GM12865 (cell line): ENCODE data around the gene ASB10.

Experiments
- DNase-seq: peaks from one replicate; pipeline ENCODE4 v3.0.0; 2010; ENCODE audit warnings: low read depth
- H3K4me3 ChIP-seq: 2 replicates; pipeline ENCODE4 v1.5.1; 2011; ENCODE audit warnings: mild to moderate bottlenecking, low read depth, low read length, control low read depth
- TF ChIP-seq, protein P1 (sequence below): IDR thresholded peaks from 2 replicates; pipeline ENCODE4 v1.5.1; 2011; ENCODE audit warnings: low read length, control low read depth, low read depth, inconsistent platforms; ENCODE audit not compliant: insufficient read depth; ENCODE audit errors: missing control alignments

ASB10 gene

DNA sequence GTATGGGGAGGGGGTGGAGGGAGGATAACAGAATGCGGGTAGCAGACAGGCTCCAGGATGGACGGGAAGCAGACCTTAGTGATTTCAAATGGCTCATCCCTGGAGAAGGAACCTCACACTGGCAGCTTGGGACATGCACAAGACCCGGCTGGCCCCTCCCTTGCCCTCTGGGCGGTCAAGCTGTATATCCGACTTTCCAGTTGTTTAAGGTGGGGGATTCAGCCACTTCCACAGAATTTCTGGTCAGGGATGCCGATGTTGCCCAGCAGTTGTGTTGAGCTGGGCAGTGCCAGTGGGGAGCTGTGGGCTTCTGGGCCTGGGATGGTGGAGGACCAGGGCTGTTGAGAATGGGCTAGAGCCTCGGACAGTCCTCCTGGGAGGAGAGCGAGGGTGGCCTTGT lies 58.3 kb downstream of the ASB10 start:
- H3K4me3 ChIP-seq = no peak overlapping the region
- TF ChIP-seq, protein P1, sequence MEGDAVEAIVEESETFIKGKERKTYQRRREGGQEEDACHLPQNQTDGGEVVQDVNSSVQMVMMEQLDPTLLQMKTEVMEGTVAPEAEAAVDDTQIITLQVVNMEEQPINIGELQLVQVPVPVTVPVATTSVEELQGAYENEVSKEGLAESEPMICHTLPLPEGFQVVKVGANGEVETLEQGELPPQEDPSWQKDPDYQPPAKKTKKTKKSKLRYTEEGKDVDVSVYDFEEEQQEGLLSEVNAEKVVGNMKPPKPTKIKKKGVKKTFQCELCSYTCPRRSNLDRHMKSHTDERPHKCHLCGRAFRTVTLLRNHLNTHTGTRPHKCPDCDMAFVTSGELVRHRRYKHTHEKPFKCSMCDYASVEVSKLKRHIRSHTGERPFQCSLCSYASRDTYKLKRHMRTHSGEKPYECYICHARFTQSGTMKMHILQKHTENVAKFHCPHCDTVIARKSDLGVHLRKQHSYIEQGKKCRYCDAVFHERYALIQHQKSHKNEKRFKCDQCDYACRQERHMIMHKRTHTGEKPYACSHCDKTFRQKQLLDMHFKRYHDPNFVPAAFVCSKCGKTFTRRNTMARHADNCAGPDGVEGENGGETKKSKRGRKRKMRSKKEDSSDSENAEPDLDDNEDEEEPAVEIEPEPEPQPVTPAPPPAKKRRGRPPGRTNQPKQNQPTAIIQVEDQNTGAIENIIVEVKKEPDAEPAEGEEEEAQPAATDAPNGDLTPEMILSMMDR = no peak
- DNase-seq = no peak

DNA sequence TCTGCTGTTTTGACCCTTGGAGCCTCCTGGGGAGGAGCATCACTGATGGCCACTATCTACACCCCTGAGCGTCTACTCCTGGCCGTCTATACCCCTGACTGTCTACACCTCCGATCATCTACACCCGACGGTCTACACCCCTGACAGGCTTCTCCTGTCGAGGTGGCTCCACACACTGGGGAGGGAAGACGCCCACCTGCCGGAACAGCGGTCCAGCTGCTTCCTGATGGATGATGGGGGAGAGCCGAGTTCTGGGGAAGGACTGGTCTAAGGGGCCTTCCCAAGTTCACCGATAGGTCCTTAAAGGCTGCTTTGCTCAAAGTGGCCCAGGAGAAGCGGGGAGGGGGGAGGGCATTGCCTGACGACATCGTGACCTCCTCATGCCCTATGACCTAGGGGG lies 58.9 kb downstream of the ASB10 start:
- H3K4me3 ChIP-seq = no peak overlapping the region
- no peak for DNase-seq
- TF ChIP-seq, protein P1 = no peak

DNA sequence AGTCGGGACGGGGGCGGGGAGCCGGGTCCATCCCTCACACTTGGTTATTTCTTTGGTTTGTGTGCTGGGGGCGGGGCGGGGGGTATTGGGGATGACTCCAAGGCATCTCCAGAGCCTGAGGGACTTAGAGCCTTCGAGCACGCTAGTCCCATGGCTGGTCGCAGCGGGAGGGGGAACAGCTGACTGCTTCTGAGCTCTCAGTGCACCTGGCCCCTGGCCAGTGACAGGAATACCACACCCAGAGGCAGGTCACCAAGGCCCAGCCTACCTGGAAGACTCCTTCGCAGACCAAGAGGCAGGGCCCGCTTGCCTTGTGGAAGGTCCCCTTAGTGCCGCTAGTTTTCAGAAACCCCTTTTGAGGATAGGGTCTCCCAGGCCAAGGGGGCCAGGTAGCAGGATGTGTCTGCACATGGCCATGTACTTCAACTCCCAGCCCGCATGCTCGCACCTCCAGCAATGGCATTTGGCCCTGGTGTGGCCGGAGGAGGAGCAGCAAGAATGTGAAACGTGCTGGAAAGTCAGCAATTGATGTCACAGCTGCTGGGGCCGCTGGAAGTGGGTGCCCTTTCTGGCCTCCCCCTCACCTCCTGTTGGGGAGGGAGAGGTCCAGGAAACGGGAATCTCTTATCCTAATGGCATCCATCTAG lies 60.4 kb downstream of the ASB10 start:
- no peak for DNase-seq
- no peak overlapping the region for H3K4me3 ChIP-seq
- TF ChIP-seq, protein P1 = no peak

DNA sequence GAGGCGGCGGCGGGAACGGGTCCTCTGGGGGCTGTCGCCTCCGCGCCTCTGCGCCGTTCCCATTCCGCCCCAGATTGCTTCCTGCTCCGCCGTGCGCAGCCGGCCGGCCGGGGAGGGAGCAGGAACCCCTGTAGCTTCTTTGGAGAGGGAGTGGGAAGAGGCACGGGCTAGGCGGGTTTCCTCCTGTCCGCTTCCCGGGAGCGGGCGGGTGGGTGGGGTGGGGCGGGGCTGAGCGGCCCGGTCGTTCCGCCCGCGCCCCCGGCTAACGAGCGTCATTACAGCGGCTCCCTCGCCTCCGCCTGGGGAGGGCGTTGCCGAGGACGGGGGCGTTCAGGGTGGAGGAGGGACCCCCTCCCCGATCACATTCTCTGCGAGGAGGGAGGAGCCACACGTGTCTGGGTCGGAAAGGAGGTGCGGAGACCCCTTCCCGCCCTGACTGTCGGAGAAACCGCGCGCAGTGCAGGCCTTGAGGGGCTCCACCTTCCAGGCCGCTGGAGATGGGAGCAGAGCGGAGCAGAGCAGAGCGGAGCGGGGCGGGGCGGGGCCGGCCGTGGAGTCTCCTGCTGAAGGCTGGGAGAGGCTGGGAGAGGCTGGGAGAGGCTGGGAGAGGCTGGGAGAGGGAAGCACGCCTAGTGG lies 61.1 kb downstream of the ASB10 start:
- H3K4me3 ChIP-seq = no peak overlapping the region
- no peak for DNase-seq
- TF ChIP-seq, protein P1 = no peak
